Stomach smooth muscle (tissue), 2 donors: ENCODE data around the gene ETS1.

Source experiments
- H3K27ac ChIP-seq: one replicate; pipeline ENCODE4 v1.7.0; 2013; ENCODE audit warnings: mild to moderate bottlenecking, low read length, inconsistent platforms
- H3K27me3 ChIP-seq, 2 donors: one replicate each; pipeline ENCODE4 v1.7.0; 2013; ENCODE audit warnings: low read length in 2 of 2; ENCODE audit not compliant: insufficient read depth in 2 of 2, control insufficient read depth in 1 of 2
- H3K36me3 ChIP-seq, 2 donors: one replicate each; pipeline ENCODE4 v1.7.0; 2013; ENCODE audit warnings: low read length in 2 of 2; ENCODE audit not compliant: control insufficient read depth in 2 of 2, insufficient read depth in 2 of 2
- H3K4me1 ChIP-seq: one replicate; pipeline ENCODE4 v1.7.0; 2013; ENCODE audit warnings: low read length; ENCODE audit not compliant: control insufficient read depth, insufficient read depth
- H3K4me3 ChIP-seq, 2 donors: one replicate each; pipeline ENCODE4 v1.7.0; 2013; ENCODE audit warnings: low read length in 2 of 2
- H3K9ac ChIP-seq, 2 donors: one replicate each; pipeline ENCODE4 v1.7.0; 2013; ENCODE audit warnings: low read length in 2 of 2, mild to moderate bottlenecking in 1 of 2
- H3K9me3 ChIP-seq, 2 donors: one replicate each; pipeline ENCODE4 v1.7.0; 2013; ENCODE audit warnings: low read length in 2 of 2; ENCODE audit not compliant: control insufficient read depth in 2 of 2
- donor health status: healthy.
- donor health status: Pancreatic carcinoma.

Gene ETS1

DNA sequence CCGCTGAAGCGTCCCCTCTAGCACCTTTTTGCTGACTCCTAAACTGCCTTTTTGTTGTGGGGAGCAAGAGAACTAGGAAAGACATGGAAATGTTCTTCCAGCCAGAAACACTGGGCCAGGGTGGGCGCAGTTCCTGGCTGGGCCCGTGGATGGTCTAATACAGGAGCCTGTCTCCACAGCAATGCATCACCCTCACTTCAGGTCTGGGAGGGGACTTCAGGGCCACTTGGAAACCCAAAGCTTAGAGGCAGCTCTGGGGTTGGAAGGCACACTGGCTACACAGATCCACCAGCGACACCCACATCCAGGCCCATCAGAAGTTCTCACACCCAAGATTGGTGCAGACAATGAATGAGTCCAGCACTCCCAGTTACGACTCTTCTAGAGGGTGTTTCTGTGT lies 120.3 kb downstream of the ETS1 start:
- no peak overlapping the region for H3K27ac ChIP-seq
- H3K9me3 ChIP-seq, result no peaks in the 10 kb centered on the region
- H3K4me1 ChIP-seq, result peaks cover 16% of the 10 kb centered on the region
- no peak overlapping the region for H3K4me3 ChIP-seq
- H3K36me3 ChIP-seq, result peaks cover 4 to 11% of the 10 kb centered on the region in 2 donors
- H3K27me3 ChIP-seq, result no peaks in the 10 kb centered on the region
- H3K9ac ChIP-seq, result no peak overlapping the region

DNA sequence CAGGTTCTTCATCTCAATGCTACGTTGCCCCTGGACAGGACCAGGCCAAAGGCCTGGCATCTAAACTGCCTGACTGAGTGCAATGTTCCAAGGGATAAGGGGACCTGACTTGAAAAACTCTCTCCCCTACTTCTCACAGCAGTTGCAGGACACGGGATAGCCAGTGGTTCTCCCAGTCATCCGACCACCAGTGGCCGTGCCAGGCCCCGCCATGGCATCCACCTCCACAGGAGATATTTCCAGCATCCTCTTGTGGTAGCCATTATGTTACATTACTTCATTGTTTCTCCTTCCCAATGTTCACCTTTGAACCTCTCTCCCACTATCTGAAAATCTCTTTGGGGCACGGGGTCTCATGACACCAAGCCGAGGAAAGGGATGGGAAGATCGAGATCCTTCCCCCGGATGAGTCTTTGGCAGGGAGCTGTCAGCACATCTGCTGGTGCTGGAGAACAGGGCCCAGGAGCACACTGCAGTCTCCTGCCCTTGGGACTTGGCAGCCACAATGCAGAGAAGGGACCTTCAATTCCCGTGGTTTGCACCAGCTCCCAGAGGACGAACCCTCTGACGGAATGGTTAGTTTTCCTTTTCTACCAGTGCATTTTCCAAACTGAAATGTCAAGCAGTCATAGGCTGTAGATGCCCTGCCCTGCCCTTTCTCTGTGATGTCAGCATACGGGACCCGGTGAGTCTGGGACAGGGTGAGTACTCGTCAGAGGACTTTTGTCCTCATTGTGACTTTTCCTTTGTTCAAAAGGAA lies 121.2 kb downstream of the ETS1 start:
- Histone ChIP-seq H3K4me3 (no peak overlapping the region), H3K36me3 (peaks cover 7 to 11% of the 10 kb centered on the region in 2 donors), H3K27me3 (no peaks in the 10 kb centered on the region), H3K27ac (peak overlapping the region; percentile 38), H3K9ac (no peak overlapping the region), H3K4me1 (peaks cover 15% of the 10 kb centered on the region), H3K9me3 (no peaks in the 10 kb centered on the region)

- Histone ChIP-seq H3K36me3 (peaks cover 9 to 11% of the 10 kb centered on the region in 2 donors), H3K27ac (peak overlapping the region; percentile 38), H3K27me3 (no peaks in the 10 kb centered on the region), H3K4me3 (no peak overlapping the region), H3K9me3 (no peaks in the 10 kb centered on the region), H3K9ac (no peak overlapping the region), H3K4me1 (peaks cover 13% of the 10 kb centered on the region)
These were observed 121.8 kb downstream of the ETS1 start for GRCh38 chr11:128465531-128465930.

GRCh38 chr11:128464878-128465450 lies 122.4 kb downstream of the ETS1 start:
- Histone ChIP-seq H3K27me3 (no peaks in the 10 kb centered on the region), H3K36me3 (peaks cover 8 to 11% of the 10 kb centered on the region in 2 donors), H3K4me3 (no peak overlapping the region), H3K9me3 (no peaks in the 10 kb centered on the region), H3K27ac (peak overlapping the region; percentile 38), H3K9ac (no peak overlapping the region), H3K4me1 (peaks cover 13% of the 10 kb centered on the region)

GRCh38 chr11:128463979-128464378 lies 123.4 kb downstream of the ETS1 start:
- no peaks in the 10 kb centered on the region for H3K27me3 ChIP-seq
- H3K4me3 ChIP-seq, result no peak overlapping the region
- peaks cover 13% of the 10 kb centered on the region for H3K4me1 ChIP-seq
- no peak overlapping the region for H3K27ac ChIP-seq
- no peak overlapping the region for H3K9ac ChIP-seq
- peaks cover 5 to 11% of the 10 kb centered on the region in 2 donors for H3K36me3 ChIP-seq
- no peaks in the 10 kb centered on the region for H3K9me3 ChIP-seq

DNA sequence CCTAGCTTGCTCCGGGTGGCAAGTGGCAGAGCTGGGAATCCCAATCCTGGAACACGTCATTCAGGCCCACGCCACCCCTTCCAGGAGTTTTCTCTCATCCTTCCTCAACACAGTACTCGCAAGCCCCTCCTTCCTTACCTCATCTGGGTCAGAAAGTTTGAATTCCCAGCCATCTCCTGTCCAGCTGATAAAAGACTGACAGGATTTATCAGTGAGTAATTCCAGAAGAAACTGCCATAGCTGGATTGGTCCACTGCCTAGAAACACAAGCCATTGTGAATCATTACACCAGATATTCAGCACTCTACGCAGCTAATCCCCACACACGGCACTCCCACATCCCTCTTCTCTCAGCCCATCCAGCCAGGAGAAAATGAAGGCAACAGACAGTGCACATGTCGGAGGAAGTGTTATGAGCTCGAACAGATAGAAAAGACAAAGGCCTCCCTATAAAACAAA lies 124.0 kb downstream of the ETS1 start:
- Histone ChIP-seq H3K36me3 (peaks cover 5 to 11% of the 10 kb centered on the region in 2 donors), H3K27me3 (no peaks in the 10 kb centered on the region), H3K27ac (no peak overlapping the region), H3K4me3 (no peak overlapping the region), H3K9me3 (no peaks in the 10 kb centered on the region), H3K9ac (no peak overlapping the region), H3K4me1 (peaks cover 13% of the 10 kb centered on the region)

GRCh38 chr11:128462922-128463321 lies 124.4 kb downstream of the ETS1 start:
- H3K4me3 ChIP-seq, result no peak overlapping the region
- no peak overlapping the region for H3K9ac ChIP-seq
- H3K27ac ChIP-seq, result no peak overlapping the region
- peaks cover 10% of the 10 kb centered on the region for H3K4me1 ChIP-seq
- peaks cover 5 to 11% of the 10 kb centered on the region in 2 donors for H3K36me3 ChIP-seq
- H3K27me3 ChIP-seq, result no peaks in the 10 kb centered on the region
- H3K9me3 ChIP-seq, result no peaks in the 10 kb centered on the region

DNA sequence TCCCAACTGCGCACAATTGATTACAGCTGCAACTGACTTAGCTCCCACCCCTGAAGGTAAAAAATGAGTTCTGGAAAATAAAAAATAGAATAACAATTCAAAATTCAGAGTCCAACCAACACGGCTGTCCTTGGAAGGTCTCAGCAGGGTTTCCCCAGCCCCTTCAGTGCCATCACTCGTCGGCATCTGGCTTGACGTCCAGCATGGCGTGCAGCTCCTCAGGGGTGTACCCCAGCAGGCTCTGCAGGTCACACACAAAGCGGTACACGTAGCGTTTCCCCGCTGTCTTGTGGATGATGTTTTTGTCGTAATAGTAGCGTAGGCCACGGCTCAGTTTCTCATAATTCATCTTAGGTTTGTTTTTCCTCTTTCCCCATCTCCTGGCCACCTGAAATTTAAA lies 125.2 kb downstream of the ETS1 start:
- no peak overlapping the region for H3K9ac ChIP-seq
- no peak overlapping the region for H3K4me3 ChIP-seq
- H3K4me1 ChIP-seq, result peaks cover 4% of the 10 kb centered on the region
- no peaks in the 10 kb centered on the region for H3K27me3 ChIP-seq
- H3K9me3 ChIP-seq, result no peaks in the 10 kb centered on the region
- no peak overlapping the region for H3K27ac ChIP-seq
- peaks cover 7 to 16% of the 10 kb centered on the region in 2 donors for H3K36me3 ChIP-seq

GRCh38 chr11:128458321-128458720 lies 129.0 kb downstream of the ETS1 start:
- Histone ChIP-seq H3K36me3 (peaks cover 10 to 13% of the 10 kb centered on the region in 2 donors), H3K9ac (no peak overlapping the region), H3K27me3 (no peaks in the 10 kb centered on the region), H3K9me3 (no peaks in the 10 kb centered on the region), H3K4me3 (no peak overlapping the region), H3K4me1 (peaks cover 4% of the 10 kb centered on the region), H3K27ac (no peak overlapping the region)

GRCh38 chr11:128457874-128458273 lies 129.5 kb downstream of the ETS1 start:
- Histone ChIP-seq H3K27me3 (no peaks in the 10 kb centered on the region), H3K27ac (no peak overlapping the region), H3K36me3 (peaks cover 9 to 10% of the 10 kb centered on the region in 2 donors), H3K9ac (no peak overlapping the region), H3K4me3 (no peak overlapping the region), H3K4me1 (peaks cover 7% of the 10 kb centered on the region), H3K9me3 (no peaks in the 10 kb centered on the region)
